Urinary bladder (tissue), 4 donors: ENCODE measurements around the gene RAD21L1. TPM values are rescaled to one million over a fixed set of nuclear protein-coding genes. Genes with fewer than 3 reads are reported as not detected.
"Not testable (repeated sequence)": the region's sequence is repeated elsewhere in the genome, so short reads cannot be mapped to it uniquely, and the experiment has no call there.

Experiments
- DNase-seq: peaks from one replicate; pipeline ENCODE4 v3.0.0-alpha.2; 2015; ENCODE audit errors: extremely low spot score
- H3K27ac ChIP-seq: one replicate; pipeline ENCODE4 v1.5.1; 2013; ENCODE audit warnings: low read depth, mild to moderate bottlenecking, moderate library complexity
- H3K36me3 ChIP-seq: one replicate; pipeline ENCODE4 v1.6.1; 2013; ENCODE audit warnings: mild to moderate bottlenecking, moderate library complexity; ENCODE audit not compliant: insufficient read depth
- H3K4me1 ChIP-seq: one replicate; pipeline ENCODE4 v1.6.1; 2013; ENCODE audit warnings: mild to moderate bottlenecking, moderate library complexity; ENCODE audit not compliant: insufficient read depth
- H3K4me3 ChIP-seq: one replicate; pipeline ENCODE4 v1.5.1; 2013; ENCODE audit warnings: low read depth, low read length
- WGBS: extraction: QIAGEN DNeasy Blood & Tissue Kit; methylation state at CpG from one replicate; pipeline ENCODE4 v1.1.7; 2013; 5-methylcytosine and 5-hydroxymethylcytosine counted together
- polyA plus RNA-seq: library from polyadenylated mRNA; stranded (reverse); fragments of 200-250 nt; gene quantifications from one replicate; pipeline ENCODE4 v1.2.3, GENCODE V29; 2013
- total RNA-seq: library from RNA; depleted of rRNA; stranded (reverse); fragments of >200 nt; gene quantifications from one replicate; pipeline ENCODE4 v1.2.3, GENCODE V29; 2014
- donor health status: healthy with polysubstance abuse.
- donor health status: healthy.

RAD21L1 gene
- total and polyA plus RNA-seq, 2 donors = not detected

DNA sequence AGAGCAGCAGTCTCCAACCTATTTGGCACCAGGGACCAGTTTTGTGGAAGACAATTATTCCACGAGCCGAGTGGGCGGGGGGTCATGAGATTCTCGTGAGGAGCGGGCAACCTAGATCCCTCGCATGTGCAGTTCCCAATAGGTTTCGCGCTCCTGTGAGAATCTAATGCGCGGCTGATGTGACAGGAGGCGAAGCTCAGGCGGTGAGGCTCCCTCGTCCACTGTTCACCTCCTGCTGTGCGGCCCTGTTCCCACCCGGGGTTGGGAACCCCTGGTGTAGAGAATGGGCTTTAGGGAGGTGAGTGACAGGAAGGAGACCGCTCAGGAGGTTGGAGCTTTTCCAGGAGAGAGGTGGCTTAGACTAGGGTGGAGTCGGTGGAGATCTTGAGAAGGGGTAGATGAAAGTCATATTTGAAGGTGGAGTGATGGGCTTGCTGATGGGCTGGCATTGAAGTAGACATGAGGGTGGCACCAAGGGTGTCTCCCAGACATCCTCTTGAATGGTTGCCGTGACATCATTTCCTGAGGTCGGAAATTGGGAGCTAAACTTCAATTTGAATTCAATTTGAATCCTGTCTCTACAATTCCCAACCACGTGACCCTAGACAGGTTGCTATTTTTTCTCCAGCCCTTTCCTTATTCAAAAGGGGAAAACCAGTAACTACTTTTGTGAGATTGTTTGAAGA, 1.5 kb upstream of the RAD21L1 start:
- no peaks in the 10 kb centered on the region for H3K36me3 ChIP-seq
- no peak for DNase-seq
- WGBS = 86% methylated on average over 20 of the region's 20 CpGs
- no peak overlapping the region for H3K27ac ChIP-seq
- H3K4me1 ChIP-seq = no peaks in the 10 kb centered on the region
- H3K4me3 ChIP-seq = no peak overlapping the region

DNA sequence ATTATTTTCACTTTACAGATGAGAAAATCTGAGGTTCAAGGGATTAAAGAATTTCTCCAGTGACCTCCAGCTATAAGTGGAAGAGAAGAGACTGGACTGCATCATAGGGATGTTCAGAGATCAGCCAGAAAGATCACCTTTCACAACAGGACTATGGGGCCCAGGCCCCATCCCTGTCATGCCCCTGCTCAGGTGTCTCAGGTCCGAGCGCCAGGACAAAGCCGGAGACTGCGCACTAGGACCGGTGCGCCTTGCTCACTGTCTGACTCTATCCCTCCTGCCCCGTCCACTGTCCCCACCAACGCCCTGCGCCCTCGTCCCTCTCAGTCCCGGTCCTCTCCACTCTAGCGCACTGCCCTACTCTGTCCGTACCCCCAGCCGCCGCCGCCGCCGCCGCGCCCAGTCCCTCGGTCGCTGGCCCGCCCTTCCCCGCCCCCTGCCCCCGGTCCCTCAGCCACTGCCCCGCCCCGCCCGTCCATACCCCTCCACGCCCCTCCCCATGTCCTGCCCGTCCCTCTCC, 521 bp upstream of the RAD21L1 start:
- H3K4me3 ChIP-seq = peak overlapping the region; percentile 24
- H3K27ac ChIP-seq = no peak overlapping the region
- H3K36me3 ChIP-seq = no peaks in the 10 kb centered on the region
- WGBS = 2% methylated on average over 30 of the region's 30 CpGs
- no peaks in the 10 kb centered on the region for H3K4me1 ChIP-seq
- no peak for DNase-seq

DNA sequence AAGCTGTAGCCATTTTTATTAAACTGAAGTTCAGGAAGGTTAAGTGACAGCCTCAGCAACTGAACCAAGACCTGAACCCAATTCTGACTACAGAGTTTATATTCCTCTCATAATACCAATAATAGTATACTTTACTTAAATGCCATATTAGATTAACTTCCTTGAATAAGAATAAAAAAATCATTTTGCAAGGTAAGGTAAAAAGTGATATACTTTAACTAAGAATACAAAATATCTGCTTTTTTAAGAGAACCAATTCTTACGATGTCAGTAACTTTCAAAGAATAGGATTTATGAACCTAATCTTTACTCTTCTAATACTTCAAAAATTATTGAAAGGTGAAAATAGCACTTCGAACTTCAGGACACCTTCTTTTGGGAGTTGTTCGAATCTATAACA, 3.7 kb downstream of the RAD21L1 start:
- WGBS = 87% methylated on average over 3 of the region's 3 CpGs
- Histone ChIP-seq H3K27ac (no peak overlapping the region), H3K4me1 (no peaks in the 10 kb centered on the region), H3K4me3 (no peak overlapping the region), H3K36me3 (no peaks in the 10 kb centered on the region)
- DNase-seq = no peak

DNA sequence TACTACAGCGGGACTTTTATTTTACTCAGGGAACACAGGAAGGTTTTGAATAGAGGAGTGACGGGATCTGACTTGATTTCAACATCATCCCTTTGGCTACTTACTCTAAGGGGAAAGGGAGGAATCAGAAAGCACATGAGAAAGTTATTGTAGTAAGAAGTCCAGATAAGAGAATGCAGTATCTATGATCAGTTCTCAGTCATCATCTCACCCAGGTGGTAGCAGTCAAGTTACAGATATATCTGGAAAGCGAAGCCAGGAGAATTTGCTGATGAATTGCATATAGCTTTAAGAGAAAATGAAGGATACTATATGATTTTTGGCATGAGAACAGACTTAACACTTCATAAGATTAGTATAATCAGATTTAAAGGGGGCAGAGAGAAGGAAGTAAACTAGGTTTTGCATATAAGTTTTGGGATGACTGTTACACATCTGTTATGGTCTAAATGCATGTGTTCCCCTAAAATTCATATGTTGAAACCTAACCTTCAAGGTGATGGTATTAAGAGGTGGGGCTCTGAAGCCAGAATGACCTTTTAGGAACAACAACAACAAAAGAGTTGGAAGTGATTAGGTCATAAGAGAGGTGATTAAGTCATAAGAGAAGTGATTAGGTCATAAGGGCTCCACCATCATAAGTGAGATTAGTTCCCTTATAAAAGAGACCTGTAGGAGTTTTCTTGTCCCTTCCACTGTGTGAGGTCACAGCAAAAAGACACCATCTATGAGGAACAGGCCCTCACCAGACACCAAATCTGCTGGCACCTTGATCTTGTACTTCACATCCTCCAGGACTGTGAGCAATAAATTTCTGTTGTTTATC, 6.7 kb downstream of the RAD21L1 start:
- Histone ChIP-seq H3K4me1 (no peaks in the 10 kb centered on the region), H3K36me3 (no peaks in the 10 kb centered on the region), H3K27ac (no peak overlapping the region), H3K4me3 (no peak overlapping the region)
- DNase-seq = no peak
- WGBS = 70% methylated on average over 3 of the region's 3 CpGs

DNA sequence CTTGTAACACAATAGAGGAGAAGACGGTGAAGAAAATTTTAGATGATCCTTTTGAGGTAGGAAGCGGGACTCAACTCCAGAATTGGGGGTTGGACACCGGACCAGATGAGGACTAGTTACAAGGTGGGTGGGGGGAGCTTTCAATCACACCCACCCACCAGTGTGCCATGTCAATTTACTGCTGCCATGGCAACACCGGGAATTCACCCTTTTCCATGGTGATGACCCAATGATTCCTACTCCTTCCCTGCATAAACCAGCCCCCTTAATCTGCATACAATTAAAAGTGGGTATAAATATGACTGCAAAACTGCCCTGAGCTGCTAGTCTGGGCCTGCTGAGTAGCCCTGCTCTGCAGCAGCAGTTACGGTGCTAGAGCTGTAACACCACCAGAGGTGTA, 14.7 kb downstream of the RAD21L1 start:
- H3K4me3 ChIP-seq = no peak overlapping the region
- 72% methylated on average over 5 of the region's 5 CpGs for WGBS
- no peak overlapping the region for H3K27ac ChIP-seq
- no peaks in the 10 kb centered on the region for H3K36me3 ChIP-seq
- no peaks in the 10 kb centered on the region for H3K4me1 ChIP-seq
- no peak for DNase-seq

DNA sequence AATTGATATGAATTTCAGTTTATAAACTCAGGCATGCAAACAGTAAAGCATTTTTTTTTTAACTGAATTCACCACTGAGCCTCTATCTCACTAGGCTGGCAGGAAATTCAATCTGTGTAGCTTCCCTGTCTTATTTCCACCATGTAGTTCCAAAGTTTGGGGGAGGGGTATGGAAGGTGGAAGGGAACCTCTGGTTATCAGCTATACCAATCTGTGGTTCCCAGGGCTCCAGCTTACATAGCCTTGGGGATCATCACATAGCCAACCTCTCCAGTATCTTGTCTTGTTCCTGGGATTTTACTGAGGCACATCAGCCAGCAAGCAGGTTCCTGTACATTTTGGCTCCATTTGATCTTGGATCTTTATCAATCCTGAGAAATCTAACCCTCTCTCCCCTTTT, 15.6 kb downstream of the RAD21L1 start:
- Histone ChIP-seq H3K4me1 (no peaks in the 10 kb centered on the region), H3K36me3 (no peaks in the 10 kb centered on the region), H3K4me3 (no peak overlapping the region), H3K27ac (no peak overlapping the region)
- no peak for DNase-seq

DNA sequence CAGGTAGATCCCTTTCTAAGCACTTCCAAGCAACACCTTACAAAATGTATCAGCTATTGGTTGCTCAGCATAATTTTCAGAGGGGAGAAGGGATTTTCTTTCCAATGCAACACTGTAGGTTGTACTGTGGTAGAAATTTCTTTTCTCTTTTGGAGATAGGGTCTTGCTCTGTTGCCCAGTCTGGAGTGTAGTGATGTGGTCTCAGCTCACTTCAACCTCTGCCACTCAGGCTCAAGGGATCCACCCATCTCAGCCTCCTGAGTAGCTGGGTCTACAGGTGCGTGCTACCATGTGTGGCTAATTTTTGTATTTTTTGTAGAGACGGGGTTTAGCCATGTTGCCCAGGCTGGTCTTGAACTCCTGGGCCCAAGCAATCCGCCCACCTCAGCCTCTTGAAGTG, 16.3 kb downstream of the RAD21L1 start:
- DNase-seq = no peak
- Histone ChIP-seq H3K4me3 (no peak overlapping the region), H3K36me3 (no peaks in the 10 kb centered on the region), H3K27ac (no peak overlapping the region), H3K4me1 (no peaks in the 10 kb centered on the region)
- WGBS = 84% methylated on average over 3 of the region's 3 CpGs

DNA sequence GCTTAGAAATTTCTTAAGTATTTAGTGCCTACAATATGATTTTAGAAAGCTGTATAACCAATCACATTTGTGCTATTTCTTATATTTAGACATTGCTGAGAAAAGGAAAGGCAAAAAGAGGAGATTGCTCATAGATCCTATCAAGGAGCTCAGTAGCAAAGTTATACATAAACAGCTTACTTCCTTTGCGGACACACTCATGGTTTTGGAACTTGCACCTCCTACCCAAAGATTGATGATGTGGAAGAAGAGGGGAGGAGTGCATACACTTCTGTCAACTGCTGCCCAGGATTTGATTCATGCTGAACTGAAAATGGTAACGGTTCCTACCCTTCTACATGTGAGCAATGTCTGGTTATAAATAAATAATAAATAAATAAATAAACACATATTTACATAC, 16.7 kb downstream of the RAD21L1 start:
- no peak overlapping the region for H3K4me3 ChIP-seq
- DNase-seq = no peak
- 24% methylated on average over 2 of the region's 2 CpGs for WGBS
- no peak overlapping the region for H3K27ac ChIP-seq
- no peaks in the 10 kb centered on the region for H3K4me1 ChIP-seq
- no peaks in the 10 kb centered on the region for H3K36me3 ChIP-seq

DNA sequence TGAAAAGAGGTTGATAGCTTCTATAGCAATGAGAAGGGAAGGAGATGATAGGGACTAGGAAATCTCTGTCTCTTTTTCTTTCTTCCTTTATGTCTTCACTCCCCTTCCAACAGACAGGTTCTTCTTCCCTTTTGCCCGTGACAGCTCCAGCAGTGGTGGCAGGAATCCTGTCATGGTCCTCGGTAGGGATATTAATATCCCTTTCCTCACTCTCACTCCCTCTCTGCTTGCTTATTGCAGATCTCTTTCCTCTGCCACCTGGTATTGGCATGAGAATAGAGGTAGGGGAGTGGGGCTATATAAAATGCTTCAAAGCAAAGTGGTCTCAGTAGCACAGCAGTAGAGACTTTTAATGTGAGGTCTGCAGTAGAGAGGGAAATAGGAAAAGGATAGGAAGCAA, 19.7 kb downstream of the RAD21L1 start:
- H3K36me3 ChIP-seq = no peaks in the 10 kb centered on the region
- 29% methylated on average over 2 of the region's 2 CpGs for WGBS

DNA sequence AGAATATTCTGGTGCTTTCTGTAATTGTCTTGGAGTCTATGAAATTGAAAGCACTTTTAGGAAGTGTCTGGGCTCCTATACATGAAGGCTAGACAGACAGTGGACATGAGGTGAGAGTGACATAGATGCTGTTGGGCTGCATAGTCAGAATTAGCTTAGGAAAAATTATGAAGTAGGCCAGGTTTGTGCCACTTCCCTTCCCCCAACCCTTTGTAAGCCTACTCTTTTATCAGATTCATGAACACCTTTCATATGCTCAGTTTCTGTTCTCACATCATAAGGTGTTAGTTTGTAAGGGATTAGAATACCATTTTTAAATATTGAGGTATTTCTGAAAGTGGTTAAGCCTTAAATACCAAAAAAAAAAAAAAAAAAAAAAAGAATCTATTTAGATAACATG, 21.8 kb downstream of the RAD21L1 start:
- no peak overlapping the region for H3K27ac ChIP-seq
- no peaks in the 10 kb centered on the region for H3K4me1 ChIP-seq
- no peak overlapping the region for H3K4me3 ChIP-seq
- DNase-seq = no peak
- H3K36me3 ChIP-seq = no peaks in the 10 kb centered on the region

More for the DNA sequence above, 19.7 kb downstream of the RAD21L1 start:
- no peak for DNase-seq
- H3K4me3 ChIP-seq = no peak overlapping the region
- H3K27ac ChIP-seq = no peak overlapping the region
- no peaks in the 10 kb centered on the region for H3K4me1 ChIP-seq

DNA sequence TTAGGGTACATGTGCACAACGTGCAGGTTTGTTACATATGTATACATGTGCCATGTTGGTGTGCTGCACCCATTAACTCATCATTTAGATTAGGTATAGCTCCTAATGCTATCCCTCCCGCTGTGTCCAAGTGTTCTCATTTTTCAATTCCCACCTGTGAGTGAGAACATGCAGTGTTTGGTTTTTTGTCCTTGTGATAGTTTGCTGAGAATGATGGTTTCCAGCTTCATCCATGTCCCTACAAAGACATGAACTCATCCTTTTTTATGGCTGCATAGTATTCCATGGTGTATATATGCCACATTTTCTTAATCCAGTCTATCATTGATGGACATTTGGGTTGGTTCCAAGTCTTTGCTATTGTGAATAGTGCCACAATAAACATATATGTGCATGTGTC, 24.4 kb downstream of the RAD21L1 start:
- not testable (repeated sequence) for H3K4me3 ChIP-seq, H3K36me3 ChIP-seq, H3K4me1 ChIP-seq, H3K27ac ChIP-seq, DNase-seq
- WGBS = 94% methylated on average over 2 of the region's 2 CpGs

DNA sequence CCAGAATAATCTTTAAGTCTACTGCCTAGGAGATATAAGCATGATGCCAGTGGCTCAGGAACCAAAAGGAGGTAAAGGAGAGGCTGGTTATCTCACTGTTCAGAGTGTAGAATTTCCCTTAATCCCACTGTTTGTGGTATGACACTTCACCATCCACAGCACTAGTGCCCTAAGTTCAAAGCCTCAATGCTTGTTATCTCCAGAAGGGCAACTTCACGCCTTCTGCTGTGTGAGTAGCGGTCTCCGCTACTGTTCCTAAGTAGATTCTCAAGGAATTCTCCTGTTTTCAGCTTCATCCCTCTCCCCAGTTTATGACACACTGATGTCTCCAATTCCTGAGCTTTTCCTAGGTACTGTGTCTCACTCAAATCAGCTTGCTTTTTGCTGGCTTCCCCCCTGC, 26.6 kb downstream of the RAD21L1 start:
- no peaks in the 10 kb centered on the region for H3K36me3 ChIP-seq
- H3K4me1 ChIP-seq = no peaks in the 10 kb centered on the region
- DNase-seq = no peak
- no peak overlapping the region for H3K27ac ChIP-seq
- 51% methylated on average over 3 of the region's 3 CpGs for WGBS
- H3K4me3 ChIP-seq = no peak overlapping the region

DNA sequence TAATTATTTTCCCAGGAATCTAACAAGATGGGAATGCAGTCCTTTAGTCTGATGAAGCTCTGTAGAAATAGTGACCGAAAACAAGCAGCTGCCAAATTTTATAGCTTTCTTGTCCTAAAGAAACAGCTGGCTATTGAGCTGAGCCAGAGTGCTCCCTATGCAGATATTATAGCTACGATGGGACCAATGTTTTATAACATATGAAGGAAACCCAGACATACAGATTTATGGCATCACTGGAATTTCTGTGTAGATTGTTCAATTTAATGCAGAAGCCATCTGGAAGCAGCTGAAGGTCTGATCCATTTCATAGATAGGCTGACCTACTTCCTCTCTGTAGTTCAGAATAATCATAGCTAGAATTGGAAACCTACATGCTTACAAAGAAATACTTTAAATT, 28.4 kb downstream of the RAD21L1 start:
- H3K36me3 ChIP-seq = no peaks in the 10 kb centered on the region
- no peak for DNase-seq
- no peak overlapping the region for H3K27ac ChIP-seq
- H3K4me1 ChIP-seq = no peaks in the 10 kb centered on the region
- H3K4me3 ChIP-seq = no peak overlapping the region
- 14% methylated on average over 2 of the region's 2 CpGs for WGBS

DNA sequence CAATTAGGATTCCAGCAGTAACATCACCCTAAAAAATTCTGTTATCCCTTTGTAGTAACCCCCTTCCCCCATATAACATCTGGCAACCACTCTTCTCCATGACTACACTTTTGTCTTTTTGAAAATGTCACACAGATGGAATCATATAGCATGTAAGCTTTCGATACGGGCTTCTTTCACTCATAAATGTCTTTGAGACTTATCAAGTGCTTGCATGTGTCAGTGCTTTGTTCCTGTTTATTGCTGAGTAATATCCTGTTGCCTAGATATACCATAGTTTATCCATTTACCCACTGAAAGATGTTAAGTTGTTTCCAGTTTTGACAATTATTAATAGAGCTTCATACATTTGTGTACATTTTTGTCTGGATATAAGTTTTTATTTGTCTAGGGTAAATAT, 29.8 kb downstream of the RAD21L1 start:
- H3K4me1 ChIP-seq = no peaks in the 10 kb centered on the region
- H3K36me3 ChIP-seq = no peaks in the 10 kb centered on the region
- no peak for DNase-seq
- no peak overlapping the region for H3K4me3 ChIP-seq
- 54% methylated on average over 2 of the region's 2 CpGs for WGBS
- H3K27ac ChIP-seq = no peak overlapping the region
